ENCODE measurements around the gene SBF2.
A peak's percentile ranks its signal among the peaks of the same experiment; 100 is the strongest.

The SBF2 gene

GRCh38 chr11:9783986-9784385 is 510.0 kb downstream of the SBF2 start:
- DNase-seq (ENCODE audit: low read depth in 1 of 2, low spot score in 1 of 2), result no peak

- no peak for DNase-seq (ENCODE audit: low read depth in 1 of 2, low spot score in 1 of 2)
These were observed 513.1 kb downstream of the SBF2 start for GRCh38 chr11:9780929-9781328.

- DNase-seq (ENCODE audit: low read depth in 1 of 2, low spot score in 1 of 2), result no peak
These were observed 516.5 kb downstream of the SBF2 start for GRCh38 chr11:9777525-9777924.

- DNase-seq (ENCODE audit: low read depth in 1 of 2, low spot score in 1 of 2), result no peak
These were observed 517.0 kb downstream of the SBF2 start for GRCh38 chr11:9777066-9777465.

- no peak for DNase-seq (ENCODE audit: low read depth in 1 of 2, low spot score in 1 of 2)
These were observed 517.8 kb downstream of the SBF2 start for GRCh38 chr11:9776203-9776602.

- DNase-seq (ENCODE audit: low read depth in 1 of 2, low spot score in 1 of 2), result no peak
These were observed 518.6 kb downstream of the SBF2 start for GRCh38 chr11:9775398-9775779.

GRCh38 chr11:9774591-9775397 is 519.2 kb downstream of the SBF2 start:
- no peak for DNase-seq (ENCODE audit: low read depth in 1 of 2, low spot score in 1 of 2)

GRCh38 chr11:9774109-9774508 is 519.9 kb downstream of the SBF2 start:
- no peak for DNase-seq (ENCODE audit: low read depth in 1 of 2, low spot score in 1 of 2)

- no peak for DNase-seq (ENCODE audit: low read depth in 1 of 2, low spot score in 1 of 2)
These were observed 520.5 kb downstream of the SBF2 start for GRCh38 chr11:9773524-9773923.

GRCh38 chr11:9772218-9772617 is 521.8 kb downstream of the SBF2 start:
- no peak for DNase-seq (ENCODE audit: low read depth in 1 of 2, low spot score in 1 of 2)

GRCh38 chr11:9771071-9771511 is 522.9 kb downstream of the SBF2 start:
- DNase-seq (ENCODE audit: low read depth in 1 of 2, low spot score in 1 of 2), result no peak

- no peak for DNase-seq (ENCODE audit: low read depth in 1 of 2, low spot score in 1 of 2)
These were observed 524.4 kb downstream of the SBF2 start for GRCh38 chr11:9769621-9770020.

GRCh38 chr11:9765320-9766101 is 528.5 kb downstream of the SBF2 start:
- DNase-seq (ENCODE audit: low read depth in 1 of 2, low spot score in 1 of 2), result no peak

- no peak for DNase-seq (ENCODE audit: low read depth in 1 of 2, low spot score in 1 of 2)
These were observed 530.7 kb downstream of the SBF2 start for GRCh38 chr11:9763301-9763700.

GRCh38 chr11:9762531-9762930 is 531.5 kb downstream of the SBF2 start:
- no peak for DNase-seq (ENCODE audit: low read depth in 1 of 2, low spot score in 1 of 2)

- no peak for DNase-seq (ENCODE audit: low read depth in 1 of 2, low spot score in 1 of 2)
These were observed 532.5 kb downstream of the SBF2 start for GRCh38 chr11:9761441-9761945.

- no peak for DNase-seq (ENCODE audit: low read depth in 1 of 2, low spot score in 1 of 2)
These were observed 533.8 kb downstream of the SBF2 start for GRCh38 chr11:9760193-9760575.

- peak; percentile 72 to 81 for DNase-seq (ENCODE audit: low read depth in 1 of 2, low spot score in 1 of 2)
These were observed 534.4 kb downstream of the SBF2 start for GRCh38 chr11:9759519-9760192.

GRCh38 chr11:9758637-9759518 is 535.1 kb downstream of the SBF2 start:
- DNase-seq (ENCODE audit: low read depth in 1 of 2, low spot score in 1 of 2), result peak; percentile 18 to 48

- peak; percentile 86 to 94 for DNase-seq (ENCODE audit: low read depth in 1 of 2, low spot score in 1 of 2)
These were observed 536.0 kb downstream of the SBF2 start for GRCh38 chr11:9757809-9758636.
